Skeletal muscle cell (primary cell): ENCODE measurements around the gene TMEM164.

Experiments
- DNase-seq: peaks from one replicate; pipeline ENCODE4 v3.0.0-alpha.2; 2010; ENCODE audit warnings: low read depth
- H3K4me3 ChIP-seq: 2 replicates; pipeline ENCODE4 v1.5.1; 2011; ENCODE audit warnings: low read depth, mild to moderate bottlenecking, control low read depth, low read length, moderate library complexity

Gene TMEM164

DNA sequence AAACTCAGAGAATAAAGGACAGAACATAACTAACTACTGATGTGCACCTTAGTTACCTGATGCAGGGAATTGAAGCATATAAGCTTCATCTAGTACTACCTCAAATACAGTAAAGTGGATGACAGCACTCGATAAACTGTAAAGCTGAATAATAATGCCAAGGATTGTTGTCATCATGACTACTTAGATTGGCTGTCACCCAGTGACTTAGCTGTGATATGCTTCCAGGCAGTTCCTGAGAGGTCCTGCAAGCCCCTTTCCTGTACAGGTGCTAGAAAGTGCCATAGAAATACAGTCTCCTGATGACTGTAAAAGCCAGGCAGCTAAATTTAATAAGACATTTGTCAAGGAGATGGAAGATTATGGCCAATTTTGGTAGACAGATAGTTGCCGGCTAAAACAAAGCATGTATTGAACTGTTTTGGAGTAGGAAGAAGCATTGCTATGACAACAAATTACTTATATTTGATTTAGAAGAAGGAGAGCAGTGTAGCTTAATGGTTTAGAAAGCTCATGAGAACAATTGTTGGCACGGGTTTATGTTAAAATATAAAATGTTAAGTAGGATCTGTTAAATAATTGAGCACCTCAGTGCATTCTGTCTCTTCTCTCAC, 29.7 kb downstream of the TMEM164 start:
- no peak for DNase-seq
- H3K4me3 ChIP-seq, result no peak overlapping the region

DNA sequence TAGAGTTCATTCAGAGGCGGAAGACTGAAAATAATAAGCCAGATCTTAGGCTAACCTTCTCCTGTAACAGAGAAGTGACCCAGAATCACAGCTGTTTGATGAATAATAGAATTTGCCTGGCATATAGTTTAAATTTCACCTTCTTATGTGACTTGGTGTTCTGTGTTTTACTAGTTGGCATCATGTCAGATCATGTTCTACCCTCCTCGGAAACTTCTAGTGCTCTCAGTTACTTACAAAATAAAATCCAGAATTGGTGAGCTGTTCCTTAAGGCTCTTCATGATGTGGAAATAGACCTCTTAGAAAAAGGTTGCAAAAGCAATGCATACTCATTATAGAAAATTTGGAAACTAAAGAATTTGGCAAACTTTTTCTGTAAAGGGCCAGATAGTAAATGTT, 31.1 kb downstream of the TMEM164 start:
- no peak overlapping the region for H3K4me3 ChIP-seq
- DNase-seq, result no peak

DNA sequence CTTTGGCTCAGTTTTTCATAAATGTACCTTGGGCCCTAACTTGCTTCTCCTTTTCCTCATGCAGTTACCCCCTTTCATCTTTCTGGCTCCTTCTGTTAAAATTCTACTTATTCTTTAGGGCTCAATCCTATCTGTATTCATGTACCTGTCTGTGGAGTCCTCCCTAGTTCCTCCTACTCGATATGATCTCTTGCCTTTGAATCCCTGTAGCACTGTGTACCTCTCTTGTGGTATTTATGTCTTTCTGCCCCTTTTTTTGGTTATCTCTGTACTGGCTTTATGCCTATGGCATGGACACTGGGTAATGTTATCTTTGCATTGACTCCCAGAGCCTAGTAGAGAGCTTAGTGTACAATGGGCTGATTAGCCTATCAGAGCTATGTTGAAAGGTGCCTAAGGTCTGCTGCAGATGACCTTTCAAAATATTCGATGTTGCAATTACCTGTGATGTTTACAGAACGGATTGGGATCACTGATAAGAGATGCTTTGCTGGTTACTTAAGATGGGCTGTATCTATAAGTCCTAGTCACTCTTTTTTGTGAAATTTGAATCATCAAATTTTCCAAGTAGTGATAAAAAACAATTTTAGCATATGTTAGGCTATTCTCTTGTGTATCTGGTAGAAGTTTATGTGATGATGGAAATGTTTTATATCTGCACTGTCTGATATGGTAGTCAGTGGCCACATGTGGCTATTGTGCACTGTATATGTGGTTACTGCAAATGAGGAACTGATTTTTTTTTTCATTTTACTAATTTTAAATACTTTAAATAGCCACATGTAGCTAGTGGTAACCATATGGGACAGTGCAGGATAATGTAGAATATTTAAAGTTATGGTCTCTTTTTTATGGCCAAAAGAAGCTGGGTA, 33.5 kb downstream of the TMEM164 start:
- no peak for DNase-seq
- no peak overlapping the region for H3K4me3 ChIP-seq

DNA sequence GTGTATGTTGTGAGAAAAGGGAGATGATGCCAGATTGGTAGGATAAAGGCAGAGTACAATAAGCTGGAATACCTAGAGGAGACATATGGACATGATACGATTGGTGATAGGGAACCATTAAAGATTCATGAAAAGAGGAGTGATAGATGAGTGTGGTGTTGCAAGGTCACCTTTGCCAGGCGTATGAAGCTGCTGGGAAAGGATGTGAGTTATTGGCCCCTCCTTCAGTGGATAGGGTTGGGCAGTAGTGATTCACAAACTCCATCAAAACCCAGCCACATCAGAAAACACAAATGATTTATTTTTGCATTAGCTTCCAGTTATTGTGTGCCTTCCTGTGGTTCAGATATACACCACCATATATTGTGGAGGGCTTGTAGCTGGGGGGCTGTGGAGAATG, 34.3 kb downstream of the TMEM164 start:
- H3K4me3 ChIP-seq, result no peak overlapping the region
- no peak for DNase-seq

GRCh38 chrX:110038900-110039299, 36.0 kb downstream of the TMEM164 start:
- no peak for DNase-seq
- H3K4me3 ChIP-seq, result no peak overlapping the region

DNA sequence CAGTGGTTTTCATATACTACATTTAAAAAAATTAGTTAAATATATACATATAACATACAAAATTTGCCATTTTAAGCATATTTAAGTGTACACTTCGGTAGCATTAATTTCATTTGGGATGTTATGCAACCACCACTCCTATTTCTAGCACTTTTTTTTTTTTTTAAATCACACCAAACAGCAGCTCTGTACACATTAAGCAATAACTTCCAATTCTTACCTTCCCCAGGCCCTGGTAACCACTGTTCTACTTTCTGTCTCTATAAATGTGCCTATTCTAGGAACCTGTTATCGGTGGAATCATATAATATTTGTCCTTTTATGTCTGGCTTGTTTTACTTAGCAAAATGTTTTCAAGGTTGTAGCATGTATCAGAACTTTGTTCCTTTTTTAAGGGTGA, 39.1 kb downstream of the TMEM164 start:
- H3K4me3 ChIP-seq, result no peak overlapping the region
- DNase-seq, result no peak

GRCh38 chrX:110042496-110042895, 39.6 kb downstream of the TMEM164 start:
- H3K4me3 ChIP-seq, result no peak overlapping the region
- DNase-seq, result no peak

DNA sequence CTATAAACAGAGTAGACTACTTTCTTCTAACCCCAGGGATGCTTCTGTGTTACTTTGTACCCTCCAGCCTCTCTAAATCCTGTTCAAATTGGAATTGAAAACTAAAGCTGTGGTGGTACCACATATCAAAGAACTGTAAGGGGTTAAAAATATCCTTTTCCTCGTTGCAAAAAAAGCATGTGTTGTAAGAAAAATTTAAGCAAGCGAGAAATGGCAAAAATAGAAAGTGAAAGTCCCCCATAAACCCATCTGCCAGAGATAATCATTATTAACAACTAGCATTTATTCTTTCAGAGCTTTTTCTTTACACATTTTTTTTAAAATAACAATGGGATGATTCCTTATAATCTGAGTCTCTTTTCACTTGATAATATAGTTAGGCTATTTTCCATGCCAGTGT, 40.6 kb downstream of the TMEM164 start:
- DNase-seq, result no peak
- H3K4me3 ChIP-seq, result no peak overlapping the region

DNA sequence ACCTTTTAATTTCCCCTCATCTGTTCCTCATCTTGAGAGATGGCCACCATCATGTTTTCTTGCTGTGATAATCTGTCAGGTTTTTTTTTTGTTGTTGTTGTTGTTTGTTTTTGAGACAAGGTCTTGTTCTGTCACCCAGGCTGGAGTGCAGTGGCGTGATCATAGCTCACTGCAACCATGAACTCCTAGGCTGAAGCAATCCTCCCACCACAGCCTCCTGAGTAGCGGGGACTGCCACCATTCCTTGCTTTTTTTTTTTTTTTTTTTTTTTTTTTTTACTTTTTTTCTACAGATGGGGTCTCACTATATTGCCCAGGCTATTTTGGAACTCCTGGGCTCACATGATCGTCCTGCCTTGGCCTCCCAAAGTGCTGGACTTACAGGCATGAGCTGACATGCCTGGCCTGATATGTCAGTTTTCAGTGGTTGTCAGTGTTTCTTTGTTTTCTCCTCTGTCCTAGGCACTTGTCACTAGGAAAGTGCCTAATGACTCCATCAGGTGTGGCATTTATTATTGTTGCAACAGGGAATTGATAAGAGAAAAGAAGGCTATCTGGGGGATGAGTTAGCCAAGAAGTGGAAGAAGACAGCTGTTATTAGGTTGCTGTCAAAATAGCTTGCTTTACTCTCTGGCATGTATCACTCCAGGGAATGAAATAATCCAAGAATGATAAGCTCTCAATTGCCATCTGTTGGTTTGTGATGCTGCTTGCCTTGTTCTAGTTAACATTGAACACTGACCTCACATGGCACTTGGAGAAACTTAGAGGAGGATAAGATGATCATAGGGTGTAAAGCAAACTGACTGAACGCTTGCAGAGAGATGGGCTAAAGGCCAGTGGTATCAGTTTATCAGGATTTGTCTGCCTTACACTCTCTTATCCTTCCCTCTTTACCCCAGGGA, 41.7 kb downstream of the TMEM164 start:
- DNase-seq, result no peak
- H3K4me3 ChIP-seq, result no peak overlapping the region

GRCh38 chrX:110045421-110045820, 42.5 kb downstream of the TMEM164 start:
- no peak for DNase-seq

GRCh38 chrX:110046001-110046400, 43.1 kb downstream of the TMEM164 start:
- no peak overlapping the region for H3K4me3 ChIP-seq
- DNase-seq, result no peak

More at GRCh38 chrX:110045421-110045820, 42.5 kb downstream of the TMEM164 start:
- no peak overlapping the region for H3K4me3 ChIP-seq

- no peak for DNase-seq
- no peak overlapping the region for H3K4me3 ChIP-seq
These were observed 44.1 kb downstream of the TMEM164 start for GRCh38 chrX:110046971-110047370.

DNA sequence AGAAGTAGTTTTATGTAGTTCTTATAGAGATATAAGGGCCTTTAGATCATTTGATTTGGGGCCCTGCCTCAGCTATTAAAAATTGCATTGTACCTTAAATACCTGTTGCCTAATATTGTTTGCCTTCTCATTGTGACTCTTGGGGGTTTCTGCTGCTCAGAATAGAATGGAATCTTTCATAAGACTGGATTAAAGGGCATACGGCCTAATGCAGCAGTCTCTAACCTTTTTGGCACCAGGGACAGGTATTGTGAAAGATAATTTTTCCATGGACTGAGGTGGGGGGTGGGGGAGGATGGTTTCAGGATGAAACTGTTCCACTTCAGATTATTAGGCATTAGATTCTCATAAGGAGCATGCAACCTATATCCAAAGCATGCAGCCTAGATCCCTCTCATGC, 46.2 kb downstream of the TMEM164 start:
- H3K4me3 ChIP-seq, result no peak overlapping the region
- no peak for DNase-seq

GRCh38 chrX:110050386-110050785, 47.5 kb downstream of the TMEM164 start:
- no peak overlapping the region for H3K4me3 ChIP-seq
- DNase-seq, result no peak

- no peak for DNase-seq
- no peak overlapping the region for H3K4me3 ChIP-seq
These were observed 48.0 kb downstream of the TMEM164 start for GRCh38 chrX:110050901-110051300.

- DNase-seq, result no peak
- H3K4me3 ChIP-seq, result no peak overlapping the region
These were observed 48.6 kb downstream of the TMEM164 start for GRCh38 chrX:110051559-110051958.

DNA sequence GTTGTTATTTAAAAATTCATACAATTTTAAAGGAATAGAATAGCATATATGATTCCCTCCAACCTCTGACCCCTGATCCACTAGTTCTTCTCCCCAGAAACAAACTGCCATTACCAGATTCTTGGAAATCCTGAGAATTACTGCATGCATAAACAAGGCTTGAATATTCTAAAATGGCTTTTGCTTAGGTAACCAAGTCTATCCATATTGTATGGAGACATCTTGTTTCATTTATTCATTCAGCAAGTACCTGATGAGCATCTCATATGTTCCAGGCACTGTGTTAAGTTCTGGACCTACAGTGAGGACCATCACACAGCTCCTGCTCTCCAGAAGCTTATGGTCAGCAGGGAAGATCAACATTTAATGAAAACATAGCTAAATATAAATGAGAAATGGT, 49.4 kb downstream of the TMEM164 start:
- no peak for DNase-seq
- H3K4me3 ChIP-seq, result no peak overlapping the region

GRCh38 chrX:110053453-110053852, 50.5 kb downstream of the TMEM164 start:
- DNase-seq, result no peak
- H3K4me3 ChIP-seq, result no peak overlapping the region

DNA sequence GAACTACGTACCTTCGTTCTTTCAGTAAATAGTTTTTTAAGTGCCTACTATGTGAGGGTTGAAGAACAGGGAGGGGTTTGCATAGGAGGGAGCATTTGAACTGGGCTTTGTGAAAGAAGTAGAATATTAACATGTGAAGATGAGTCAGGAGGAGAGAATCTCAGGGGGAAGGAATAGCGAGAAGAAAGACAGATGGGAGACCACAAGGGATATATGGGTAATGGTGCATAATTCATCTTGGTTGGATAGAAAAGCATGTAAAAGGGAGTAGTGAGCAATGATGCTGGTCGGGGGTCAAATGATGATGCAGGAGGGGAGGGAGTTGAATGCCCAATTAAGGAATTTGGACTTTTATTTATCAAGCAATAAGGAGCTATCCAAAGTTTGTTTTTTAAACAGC, 52.7 kb downstream of the TMEM164 start:
- H3K4me3 ChIP-seq, result no peak overlapping the region
- DNase-seq, result no peak

GRCh38 chrX:110056419-110056818, 53.5 kb downstream of the TMEM164 start:
- DNase-seq, result no peak
- no peak overlapping the region for H3K4me3 ChIP-seq
